Suprapubic skin (tissue), 3 donors: ENCODE data around the gene KCNK3.

Experiments used
- POLR2A ChIP-seq, 2 donors: fragments of 450-650 bp; IDR thresholded peaks; one replicate each; pipeline ENCODE4 v1.6.1; 2017; ENCODE audit warnings: antibody characterized with exemption in 2 of 2, mild to moderate bottlenecking in 2 of 2, moderate library complexity in 2 of 2
- TF ChIP-seq, protein P1 (sequence below), 2 donors: fragments of 200-600 bp in 1 of 2; fragments of 450-650 bp in 1 of 2; sonication (generic) in 1 of 2; IDR thresholded peaks; one replicate each; pipeline ENCODE4 v1.5.1; 2016 to 2019; ENCODE audit warnings: antibody characterized with exemption in 2 of 2, mild to moderate bottlenecking in 1 of 2, moderate library complexity in 1 of 2

DNA sequence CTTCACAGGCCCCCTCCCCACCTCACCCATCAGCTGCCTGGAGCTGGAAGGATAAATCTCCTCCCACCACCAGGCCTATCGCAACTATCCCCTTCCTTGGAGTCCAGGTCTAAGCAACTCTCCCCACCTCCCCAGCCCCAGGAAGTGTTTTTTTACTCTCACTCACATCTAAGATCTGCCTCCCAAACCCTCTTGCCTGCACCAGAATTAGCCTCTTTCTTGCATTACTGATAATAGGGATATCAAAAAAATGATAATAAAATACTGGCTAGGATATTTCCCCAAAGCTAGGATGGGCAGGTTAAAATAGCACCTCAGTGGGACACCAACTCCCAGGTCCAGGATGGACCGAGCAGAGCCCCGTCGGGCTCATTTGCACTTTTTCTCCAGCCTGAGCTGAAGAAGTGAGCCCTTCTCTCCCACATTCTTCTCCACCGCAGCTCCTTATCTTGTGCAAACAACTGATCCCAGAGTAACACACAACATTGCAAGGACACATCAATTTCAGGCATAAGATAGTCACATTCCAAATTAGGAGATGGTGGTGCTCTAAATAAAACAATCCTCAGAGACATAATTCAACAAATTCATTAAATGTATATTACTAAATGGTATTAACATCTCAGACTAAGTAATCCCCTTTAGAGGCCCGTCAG lies 33.7 kb upstream of the KCNK3 start:
- TF ChIP-seq POLR2A (IDR thresholded peaks at IDR 0.05) = no peak
- TF ChIP-seq, protein P1, sequence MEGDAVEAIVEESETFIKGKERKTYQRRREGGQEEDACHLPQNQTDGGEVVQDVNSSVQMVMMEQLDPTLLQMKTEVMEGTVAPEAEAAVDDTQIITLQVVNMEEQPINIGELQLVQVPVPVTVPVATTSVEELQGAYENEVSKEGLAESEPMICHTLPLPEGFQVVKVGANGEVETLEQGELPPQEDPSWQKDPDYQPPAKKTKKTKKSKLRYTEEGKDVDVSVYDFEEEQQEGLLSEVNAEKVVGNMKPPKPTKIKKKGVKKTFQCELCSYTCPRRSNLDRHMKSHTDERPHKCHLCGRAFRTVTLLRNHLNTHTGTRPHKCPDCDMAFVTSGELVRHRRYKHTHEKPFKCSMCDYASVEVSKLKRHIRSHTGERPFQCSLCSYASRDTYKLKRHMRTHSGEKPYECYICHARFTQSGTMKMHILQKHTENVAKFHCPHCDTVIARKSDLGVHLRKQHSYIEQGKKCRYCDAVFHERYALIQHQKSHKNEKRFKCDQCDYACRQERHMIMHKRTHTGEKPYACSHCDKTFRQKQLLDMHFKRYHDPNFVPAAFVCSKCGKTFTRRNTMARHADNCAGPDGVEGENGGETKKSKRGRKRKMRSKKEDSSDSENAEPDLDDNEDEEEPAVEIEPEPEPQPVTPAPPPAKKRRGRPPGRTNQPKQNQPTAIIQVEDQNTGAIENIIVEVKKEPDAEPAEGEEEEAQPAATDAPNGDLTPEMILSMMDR (IDR thresholded peaks at IDR 0.05) = no peak
